GM19023 (cell line): Measurements from ENCODE around the gene PODN.

Experiments
- ATAC-seq: cut with Tn5 transposase; IDR thresholded peaks from one replicate; pipeline ENCODE4 v1.9.1; 2021; ENCODE audit warnings: mild to moderate bottlenecking, moderate library complexity; ENCODE audit not compliant: unreplicated experiment

Gene PODN

GRCh38 chr1:53049574-53049967 lies 12.4 kb upstream of the PODN start:
- ATAC-seq, result no peak

- ATAC-seq, result no peak
Measured at GRCh38 chr1:53050310-53050709, 11.7 kb upstream of the PODN start.

- no peak for ATAC-seq
Measured at GRCh38 chr1:53051676-53052075, 10.3 kb upstream of the PODN start.

- no peak for ATAC-seq
Measured at GRCh38 chr1:53057127-53057526, 4.9 kb upstream of the PODN start.

GRCh38 chr1:53060579-53060978 lies 1.4 kb upstream of the PODN start:
- no peak for ATAC-seq

GRCh38 chr1:53061123-53061858 lies 722 bp upstream of the PODN start:
- no peak for ATAC-seq

GRCh38 chr1:53062708-53063591 lies 937 bp downstream of the PODN start:
- ATAC-seq, result no peak

- ATAC-seq, result no peak
Measured at GRCh38 chr1:53063744-53064515, 1.9 kb downstream of the PODN start.

- ATAC-seq, result no peak
Measured at GRCh38 chr1:53065391-53065790, 3.4 kb downstream of the PODN start.

- ATAC-seq, result no peak
Measured at GRCh38 chr1:53066488-53066887, 4.5 kb downstream of the PODN start.

- ATAC-seq, result no peak
Measured at GRCh38 chr1:53066891-53067738, 5.1 kb downstream of the PODN start.

- ATAC-seq, result no peak
Measured at GRCh38 chr1:53067886-53068285, 5.9 kb downstream of the PODN start.

- ATAC-seq, result no peak
Measured at GRCh38 chr1:53068314-53069099, 6.5 kb downstream of the PODN start.

GRCh38 chr1:53069265-53069662 lies 7.3 kb downstream of the PODN start:
- no peak for ATAC-seq

GRCh38 chr1:53069663-53070327 lies 7.8 kb downstream of the PODN start:
- ATAC-seq, result no peak

- no peak for ATAC-seq
Measured at GRCh38 chr1:53070621-53071020, 8.6 kb downstream of the PODN start.

- ATAC-seq, result no peak
Measured at GRCh38 chr1:53071167-53071865, 9.3 kb downstream of the PODN start.

GRCh38 chr1:53071915-53072314 lies 9.9 kb downstream of the PODN start:
- no peak for ATAC-seq

GRCh38 chr1:53073287-53073686 lies 11.3 kb downstream of the PODN start:
- no peak for ATAC-seq
